NCI-H2171 (cell line): ENCODE measurements around the gene B4GALT4.
A peak's percentile ranks its signal among the peaks of the same experiment; 100 is the strongest.

Source experiments
- DNase-seq: peaks from one replicate; lab custom pipeline; 2025; lab: John Stamatoyannopoulos, UW

Gene B4GALT4

GRCh38 chr3:119237299-119237698, 3.4 kb downstream of the B4GALT4 start:
- no peak for DNase-seq

- no peak for DNase-seq
Measured at GRCh38 chr3:119236756-119237155, 3.9 kb downstream of the B4GALT4 start.

GRCh38 chr3:119235151-119235550, 5.5 kb downstream of the B4GALT4 start:
- no peak for DNase-seq

DNA sequence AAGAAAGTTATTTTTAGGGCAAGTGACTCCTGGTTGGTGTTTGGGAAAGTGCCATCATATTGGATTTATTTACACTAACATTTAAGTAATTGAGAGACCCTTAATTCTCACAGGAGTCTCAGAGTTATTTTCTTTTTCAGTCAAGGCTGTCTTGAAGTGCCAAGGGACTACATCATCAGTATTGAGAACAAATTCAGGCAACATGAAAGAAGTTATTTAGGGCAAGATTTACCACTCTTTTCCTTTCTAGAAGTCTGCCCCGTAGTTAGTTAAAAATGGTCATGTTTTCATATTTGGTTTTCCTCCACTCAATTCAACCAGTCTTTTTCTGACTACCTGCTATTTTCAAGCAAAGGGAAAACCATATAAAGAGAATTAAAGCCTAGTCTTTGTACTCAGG, 6.1 kb downstream of the B4GALT4 start:
- DNase-seq, result no peak

DNA sequence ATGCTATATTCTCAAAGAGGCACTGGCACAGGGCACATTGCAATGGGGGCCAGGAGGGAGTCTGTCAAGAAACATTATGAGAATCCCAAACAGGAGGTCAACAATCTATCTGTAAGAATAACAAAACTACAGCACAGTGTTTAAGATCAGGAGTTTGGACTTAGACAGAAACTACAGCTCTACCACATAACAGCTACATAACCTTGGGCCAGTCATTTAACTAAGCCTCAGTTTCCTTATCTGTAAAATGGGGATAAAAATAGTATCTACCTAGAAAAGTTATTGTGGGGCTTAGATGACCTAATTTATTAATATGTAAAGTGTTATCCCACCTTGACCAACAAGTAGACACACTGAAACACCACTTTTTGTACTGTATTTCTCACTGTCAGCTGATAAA, 9.9 kb downstream of the B4GALT4 start:
- no peak for DNase-seq

GRCh38 chr3:119230071-119230470, 10.6 kb downstream of the B4GALT4 start:
- DNase-seq, result no peak

DNA sequence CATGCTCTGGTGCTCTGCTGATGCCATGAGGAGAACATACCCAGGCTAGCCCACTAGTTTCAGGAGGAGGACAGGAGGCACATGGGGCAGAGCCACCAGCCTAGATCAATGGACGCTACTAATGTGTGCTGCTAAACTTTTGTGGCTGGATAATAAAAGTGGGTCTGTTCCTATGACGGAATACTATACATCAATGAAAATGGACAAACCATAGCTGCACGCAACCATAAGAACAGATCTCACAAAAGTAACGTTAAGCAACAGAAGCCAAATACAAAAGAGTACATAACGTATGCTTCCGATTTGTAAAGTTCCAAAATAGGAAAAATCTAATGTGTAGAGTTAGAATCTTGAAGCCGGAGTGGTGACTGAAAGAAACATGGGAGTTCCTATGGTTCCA, 11.5 kb downstream of the B4GALT4 start:
- no peak for DNase-seq

DNA sequence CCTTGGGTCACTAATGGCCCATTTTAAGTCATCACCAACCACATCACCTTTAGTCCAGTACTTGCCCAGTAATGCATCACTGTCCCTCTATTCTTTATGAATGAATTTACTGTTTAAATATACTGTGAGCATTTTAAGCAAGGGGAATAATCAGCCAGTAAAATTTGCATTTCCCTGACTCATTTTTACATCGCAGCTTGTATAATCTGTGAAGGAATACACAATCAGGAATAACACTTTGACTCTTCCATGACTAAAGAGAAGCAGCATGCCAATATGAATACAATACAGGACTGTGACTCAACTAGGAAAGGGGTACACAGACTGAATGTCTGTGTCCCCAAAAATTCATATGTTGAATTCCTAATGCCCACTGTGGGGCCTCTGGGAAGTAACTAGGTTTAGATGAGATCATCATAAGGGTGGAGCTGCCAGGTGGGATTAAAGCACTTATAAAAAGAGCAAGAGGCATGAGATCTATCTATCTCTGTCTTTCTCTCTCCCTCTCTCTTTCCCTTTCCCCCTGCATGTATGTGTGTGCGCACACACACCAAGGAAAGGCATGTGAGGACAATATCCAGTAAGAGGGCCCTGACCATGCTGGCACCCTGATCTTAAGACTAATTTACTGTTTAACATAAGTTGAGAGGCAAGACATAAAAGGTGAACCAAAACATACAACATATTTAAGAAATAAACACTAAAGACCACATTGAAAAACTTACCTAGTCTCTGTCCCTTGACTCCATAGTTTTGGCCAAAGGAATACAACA, 12.1 kb downstream of the B4GALT4 start:
- DNase-seq, result no peak

DNA sequence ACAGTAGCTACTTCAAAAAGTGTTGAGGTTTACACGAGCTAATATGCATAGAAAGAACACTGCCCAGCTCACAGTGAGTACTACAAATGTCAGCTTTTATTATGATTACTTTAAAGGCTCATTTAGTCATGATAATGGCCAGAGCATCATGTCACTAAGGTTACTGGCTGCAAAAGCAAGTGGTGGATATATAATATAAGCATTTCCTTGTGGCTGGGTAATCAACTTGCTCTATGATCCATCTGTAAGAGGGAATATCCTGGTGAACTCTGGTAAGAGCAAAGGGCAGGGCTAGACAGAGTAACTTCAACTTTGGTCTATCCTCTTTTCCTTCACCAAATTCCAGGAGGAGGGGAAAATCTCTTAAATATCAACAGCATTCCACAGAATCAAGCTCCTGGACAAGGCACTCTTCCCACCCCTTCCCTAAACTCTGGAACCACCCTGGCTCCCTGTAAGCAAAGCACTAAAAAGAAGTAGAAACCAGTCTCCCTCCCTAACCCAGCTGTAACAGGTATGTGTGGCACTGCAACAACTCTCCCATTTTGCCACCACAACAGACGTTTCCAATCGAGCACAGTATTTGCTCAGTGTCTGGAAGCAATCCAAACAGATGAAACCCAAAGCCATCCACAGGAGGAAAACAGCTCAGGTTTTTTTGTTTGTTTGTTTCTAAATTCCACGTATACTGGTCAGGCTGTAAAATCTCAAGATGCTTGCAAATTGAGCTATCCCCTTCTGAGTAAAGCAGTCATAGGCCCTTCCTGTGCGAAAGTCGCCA, 13.4 kb downstream of the B4GALT4 start:
- DNase-seq, result no peak

DNA sequence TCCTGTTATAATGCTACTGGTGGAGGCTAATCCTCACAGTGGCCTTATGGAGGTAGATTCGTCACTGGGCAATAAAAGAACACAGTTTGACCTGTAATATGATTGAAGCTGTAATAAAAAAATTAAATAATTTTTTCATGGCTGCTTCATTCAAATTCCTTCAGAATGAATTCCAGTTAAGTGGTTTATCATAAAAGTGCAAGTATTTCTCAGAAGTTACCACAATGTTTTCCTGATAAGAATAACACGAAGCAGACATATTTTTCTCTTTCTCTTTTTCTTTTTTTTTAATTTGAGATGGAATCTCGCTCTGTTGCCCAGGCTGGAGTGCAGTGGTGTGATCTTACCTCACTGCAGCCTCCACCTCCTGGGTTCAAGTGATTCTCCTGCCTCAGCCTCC, 15.6 kb downstream of the B4GALT4 start:
- DNase-seq, result no peak

DNA sequence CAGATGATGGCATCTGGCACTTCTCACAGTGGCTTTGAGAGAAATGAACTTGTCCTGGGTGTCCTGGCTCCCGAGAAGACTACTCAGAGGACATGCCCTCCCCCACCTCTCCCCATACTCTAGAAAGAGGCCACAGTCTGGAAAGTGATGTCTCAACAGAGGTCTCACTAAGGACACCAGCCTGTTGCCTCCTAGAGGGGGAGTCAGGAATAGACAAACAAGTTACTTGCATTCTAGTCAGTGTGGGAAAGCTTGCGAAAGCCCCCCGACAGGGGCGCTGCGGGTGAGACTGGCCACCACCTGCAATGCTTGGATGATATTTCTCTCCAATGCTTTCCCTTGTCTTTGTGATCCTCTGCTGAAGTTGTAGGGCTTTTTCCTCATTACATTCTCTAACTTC, 17.2 kb downstream of the B4GALT4 start:
- DNase-seq, result no peak

GRCh38 chr3:119222391-119222790, 18.3 kb downstream of the B4GALT4 start:
- no peak for DNase-seq

- DNase-seq, result no peak
Measured at GRCh38 chr3:119221779-119222320, 18.8 kb downstream of the B4GALT4 start.

- no peak for DNase-seq
Measured at GRCh38 chr3:119220970-119221667, 19.6 kb downstream of the B4GALT4 start.

- DNase-seq, result no peak
Measured at GRCh38 chr3:119220198-119220597, 20.5 kb downstream of the B4GALT4 start.

DNA sequence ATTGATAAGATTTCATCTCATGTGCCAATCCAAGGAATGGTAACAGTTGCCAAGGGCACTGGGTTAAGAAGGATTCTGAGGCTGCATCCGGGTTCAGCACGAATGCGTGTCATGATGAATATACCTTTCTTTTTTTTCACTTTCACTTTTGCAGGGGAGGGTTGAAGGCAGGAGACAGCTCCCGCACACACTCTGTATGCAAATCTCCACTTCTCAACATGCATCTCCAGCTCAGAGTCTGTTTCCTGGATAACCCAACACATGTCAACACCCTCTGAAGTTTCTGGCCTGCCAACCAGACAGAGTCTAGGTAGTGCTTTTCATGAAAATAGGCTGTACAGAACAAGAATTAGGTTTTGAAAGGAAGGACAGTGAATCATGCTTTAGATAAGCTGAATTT, 21.6 kb downstream of the B4GALT4 start:
- DNase-seq, result no peak

DNA sequence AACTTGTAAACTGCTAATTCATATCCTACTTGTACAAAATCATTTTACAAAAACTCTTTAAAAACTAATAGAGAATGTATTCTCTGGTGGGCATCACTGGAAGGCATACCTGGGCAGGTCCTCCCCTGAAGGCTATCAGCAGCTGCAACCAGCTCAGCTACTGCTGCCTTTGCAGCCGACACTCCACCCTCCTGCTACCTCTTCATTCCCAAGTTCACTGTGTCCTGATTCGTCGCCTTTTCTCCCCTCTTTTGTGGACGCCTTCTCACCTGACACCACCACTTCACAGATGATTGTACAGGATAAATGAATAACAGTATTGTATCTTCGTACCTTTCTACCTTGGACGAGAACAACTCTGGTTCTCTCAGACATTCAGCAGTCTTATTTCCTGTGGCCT, 28.9 kb downstream of the B4GALT4 start:
- DNase-seq, result no peak

- no peak for DNase-seq
Measured at GRCh38 chr3:119211193-119211592, 29.5 kb downstream of the B4GALT4 start.

GRCh38 chr3:119207512-119207875, 33.2 kb downstream of the B4GALT4 start:
- no peak for DNase-seq

- peak; percentile 53 for DNase-seq
Measured at GRCh38 chr3:119206611-119207511, 33.8 kb downstream of the B4GALT4 start.

DNA sequence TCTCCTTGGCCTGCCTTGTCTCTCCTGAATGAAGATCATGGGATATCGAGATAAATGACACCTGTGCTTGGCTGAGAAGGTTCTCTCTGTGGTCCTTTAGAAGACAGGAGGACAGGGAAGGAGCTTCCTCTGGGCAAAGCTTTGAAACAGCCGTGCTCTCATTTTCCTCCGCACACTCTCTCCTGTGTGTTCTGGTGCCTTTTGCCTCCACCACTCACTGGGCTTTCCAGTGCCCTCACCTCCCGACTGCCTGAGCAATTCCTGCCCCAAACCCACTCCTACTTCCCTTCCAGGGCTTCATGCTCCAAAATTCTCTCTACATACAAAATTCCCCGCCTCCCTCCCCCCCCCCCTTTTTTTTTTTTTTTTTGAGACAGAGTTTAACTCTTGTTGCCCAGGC, 35.0 kb downstream of the B4GALT4 start:
- no peak for DNase-seq

DNA sequence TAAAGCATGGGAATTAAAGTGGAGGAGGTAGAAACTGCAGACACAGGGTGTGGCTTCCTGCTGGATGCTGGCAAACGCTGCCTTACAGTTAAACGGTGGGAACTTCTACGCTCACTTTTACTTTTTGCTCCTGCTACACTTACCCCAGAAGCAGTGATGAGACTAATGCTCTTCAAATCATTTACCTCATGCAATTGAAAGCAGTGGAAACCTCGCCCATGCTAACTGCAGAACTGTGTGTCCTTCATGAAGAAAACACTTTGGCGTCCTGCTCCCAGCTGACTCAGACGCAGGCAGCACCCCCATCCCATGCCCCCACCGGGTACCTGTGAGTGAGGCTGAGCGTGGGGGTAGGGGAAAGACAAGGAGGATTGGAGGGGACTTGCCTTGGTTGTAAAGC, 35.5 kb downstream of the B4GALT4 start:
- no peak for DNase-seq
